ENCODE results near the gene FAM47E.
A peak's percentile ranks its signal among the peaks of the same experiment; 100 is the strongest.

The FAM47E gene, protein sequence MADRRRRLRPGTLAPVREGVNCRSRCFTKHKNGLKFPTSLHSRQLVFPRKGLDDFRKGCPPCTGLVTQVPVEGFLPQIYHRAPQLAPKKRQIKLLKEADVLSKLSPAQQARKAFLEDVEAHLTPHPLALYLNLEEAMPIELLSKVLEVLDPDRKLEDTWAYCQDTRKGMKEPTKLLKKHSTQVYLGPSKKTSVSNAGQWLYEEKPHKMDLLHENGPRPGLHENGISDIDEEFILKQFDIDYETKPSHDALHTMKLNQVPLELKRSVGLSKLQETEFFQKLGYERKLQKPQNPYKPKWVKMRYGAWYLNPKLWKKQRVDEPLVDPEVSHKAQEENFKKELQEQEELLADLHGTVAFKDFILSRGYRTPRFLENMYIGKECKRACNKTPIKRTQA

DNA sequence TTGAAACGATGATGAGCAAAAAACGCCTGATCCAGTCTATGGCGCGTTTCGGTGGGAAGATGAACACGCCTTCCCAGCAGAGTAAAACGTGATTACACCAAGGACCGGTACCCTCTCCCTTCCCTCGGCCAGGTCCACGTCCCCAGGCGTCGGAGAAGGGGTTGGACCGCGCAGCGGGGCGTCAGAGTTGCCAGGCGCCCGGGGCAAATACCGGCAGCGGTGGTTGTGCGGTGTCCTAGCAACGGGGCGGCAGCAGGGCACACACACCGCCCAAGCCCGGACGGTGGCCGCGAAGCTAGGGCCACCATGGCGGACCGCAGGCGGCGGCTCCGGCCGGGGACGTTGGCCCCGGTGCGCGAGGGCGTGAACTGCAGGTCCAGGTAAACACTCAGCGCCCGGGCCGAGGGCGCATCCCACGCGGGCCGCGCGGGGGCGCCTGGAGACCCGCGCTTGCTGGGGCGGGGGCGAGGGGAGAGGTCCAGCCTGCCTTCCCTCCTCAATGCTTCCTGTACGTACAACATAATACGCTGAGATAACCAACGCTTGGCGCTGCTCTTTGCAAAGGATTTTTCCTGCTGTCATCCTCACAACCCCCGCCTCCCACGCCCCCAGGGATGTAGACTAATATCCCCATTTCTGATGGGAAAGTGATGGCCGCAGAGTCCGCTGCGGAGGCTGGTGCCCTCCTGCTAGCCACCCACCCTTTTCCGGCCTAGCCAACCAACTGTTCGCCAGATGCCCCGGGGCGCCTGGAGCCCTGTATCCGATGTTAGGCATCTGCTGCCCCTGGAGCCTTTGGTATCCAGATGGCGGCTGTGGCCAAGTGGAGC, at the start of gene FAM47E:
Gene FAM47E (plus strand): TSS at position 281 of the 830 bp plus-strand sequence. CDS start 26 bp downstream, at position 307.
- peak in 1 of 2 donors; percentile 0 for DNase-seq (ENCODE audit: low read depth in 2 of 2, low spot score in 1 of 2)

DNA sequence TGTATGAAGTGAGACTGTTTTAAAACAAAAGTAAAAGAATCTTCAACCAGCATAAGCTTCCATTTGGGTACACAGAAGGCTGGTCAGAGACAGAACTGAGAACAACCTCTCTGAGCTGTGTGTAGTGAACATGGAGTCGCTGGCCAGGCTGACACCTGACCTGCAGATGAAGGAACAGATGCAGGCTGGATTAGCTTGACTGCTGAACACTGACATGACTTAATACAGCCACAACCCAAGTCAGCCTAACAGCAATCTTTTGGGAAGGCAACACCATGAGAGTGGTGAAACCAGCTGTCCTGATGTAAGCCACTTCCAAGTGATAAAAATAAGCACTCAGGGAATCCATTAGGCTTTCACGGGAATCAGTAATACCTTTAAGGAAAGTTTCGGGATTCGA, 48.0 kb upstream of the FAM47E start:
- no peak for DNase-seq (ENCODE audit: low read depth in 2 of 2, low spot score in 1 of 2)

DNA sequence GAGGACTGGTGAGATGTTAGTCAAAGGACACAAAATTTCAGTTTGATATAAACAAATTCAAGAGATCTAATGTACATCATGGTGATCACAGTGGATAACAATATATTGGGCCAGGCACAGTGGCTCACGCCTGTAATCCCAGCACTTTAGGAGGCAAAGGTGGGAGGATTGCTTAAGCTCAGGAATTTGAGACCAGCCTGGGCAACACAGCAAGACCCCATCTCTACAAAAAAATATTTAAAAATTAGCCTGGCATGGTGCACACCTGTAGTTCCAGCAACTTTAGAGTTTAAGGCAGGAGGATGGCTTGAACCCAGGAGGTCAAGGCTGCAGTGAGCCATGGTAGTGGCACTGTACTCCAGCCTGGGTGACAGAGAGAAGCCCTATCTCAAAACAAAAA, 46.6 kb upstream of the FAM47E start:
- no peak for DNase-seq (ENCODE audit: low read depth in 2 of 2, low spot score in 1 of 2)

DNA sequence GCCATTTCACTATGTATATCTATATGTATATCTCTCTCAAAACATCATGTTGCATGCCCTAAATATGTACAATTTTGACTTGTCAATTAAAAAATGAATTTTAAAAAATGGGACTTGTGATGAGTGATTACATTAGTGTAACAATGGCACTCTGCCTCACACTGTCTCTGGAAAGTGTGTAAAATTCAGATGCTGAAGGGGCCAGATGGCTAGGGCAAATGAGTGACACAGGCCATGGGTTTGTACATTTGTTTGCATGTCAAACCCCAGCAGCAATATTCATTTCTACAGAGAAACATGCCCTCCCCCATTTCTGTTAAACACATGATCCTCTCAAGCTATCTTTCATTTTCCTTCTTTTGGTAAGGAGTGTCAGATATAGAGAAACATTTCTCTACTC, 46.0 kb upstream of the FAM47E start:
- DNase-seq (ENCODE audit: low read depth in 2 of 2, low spot score in 1 of 2): no peak

DNA sequence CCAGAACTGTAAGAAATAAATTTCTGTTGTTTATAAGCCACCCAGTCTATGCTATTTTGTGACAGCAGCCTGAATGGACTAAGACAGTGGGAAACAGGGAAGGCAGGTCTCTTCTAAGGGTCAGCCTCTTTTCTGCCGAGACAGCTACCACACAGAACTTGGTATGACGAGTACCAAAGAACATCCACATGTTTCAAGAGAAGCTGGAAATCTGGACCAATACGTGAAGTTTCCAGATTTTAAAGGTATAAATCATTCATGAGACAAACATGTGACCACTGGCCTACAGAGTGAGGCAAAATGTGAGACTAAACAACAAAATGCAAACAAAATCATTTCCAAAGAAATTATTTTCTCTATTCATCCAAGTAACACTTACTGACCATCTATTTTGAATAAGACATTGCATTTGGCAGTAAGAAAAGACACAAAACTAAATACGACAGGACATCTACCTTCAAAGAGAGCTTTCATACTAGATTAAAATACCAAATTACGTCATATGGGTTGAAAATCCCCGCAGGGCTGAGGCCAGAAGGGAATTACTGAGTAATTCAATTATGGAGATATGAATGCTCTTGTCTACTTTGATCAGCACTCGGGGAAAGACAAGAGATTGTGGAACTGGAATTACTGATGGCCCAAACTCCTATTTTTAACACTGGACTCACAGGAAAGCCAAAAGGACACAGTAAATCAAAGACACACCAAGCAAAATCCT, 45.1 kb upstream of the FAM47E start:
- no peak for DNase-seq (ENCODE audit: low read depth in 2 of 2, low spot score in 1 of 2)

DNA sequence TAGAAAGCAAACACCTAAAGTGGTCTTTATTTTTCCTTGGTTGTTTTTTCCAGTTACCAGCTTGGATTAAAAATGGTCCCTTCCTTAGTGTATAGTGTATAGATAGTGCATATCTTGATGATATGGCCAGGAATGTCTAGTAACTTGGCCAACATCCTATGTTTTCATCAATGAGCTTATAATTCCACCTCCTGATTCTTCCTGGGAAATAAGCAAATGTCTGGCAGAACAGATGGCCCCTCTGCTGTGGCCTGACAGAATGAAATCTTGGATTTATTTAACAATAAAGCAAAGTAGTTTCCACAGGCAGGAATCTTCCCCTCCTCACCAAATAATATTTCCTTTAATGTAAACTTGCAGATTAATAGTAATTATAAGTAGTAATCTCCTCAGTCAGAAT, 44.0 kb upstream of the FAM47E start:
- DNase-seq (ENCODE audit: low read depth in 2 of 2, low spot score in 1 of 2): no peak

DNA sequence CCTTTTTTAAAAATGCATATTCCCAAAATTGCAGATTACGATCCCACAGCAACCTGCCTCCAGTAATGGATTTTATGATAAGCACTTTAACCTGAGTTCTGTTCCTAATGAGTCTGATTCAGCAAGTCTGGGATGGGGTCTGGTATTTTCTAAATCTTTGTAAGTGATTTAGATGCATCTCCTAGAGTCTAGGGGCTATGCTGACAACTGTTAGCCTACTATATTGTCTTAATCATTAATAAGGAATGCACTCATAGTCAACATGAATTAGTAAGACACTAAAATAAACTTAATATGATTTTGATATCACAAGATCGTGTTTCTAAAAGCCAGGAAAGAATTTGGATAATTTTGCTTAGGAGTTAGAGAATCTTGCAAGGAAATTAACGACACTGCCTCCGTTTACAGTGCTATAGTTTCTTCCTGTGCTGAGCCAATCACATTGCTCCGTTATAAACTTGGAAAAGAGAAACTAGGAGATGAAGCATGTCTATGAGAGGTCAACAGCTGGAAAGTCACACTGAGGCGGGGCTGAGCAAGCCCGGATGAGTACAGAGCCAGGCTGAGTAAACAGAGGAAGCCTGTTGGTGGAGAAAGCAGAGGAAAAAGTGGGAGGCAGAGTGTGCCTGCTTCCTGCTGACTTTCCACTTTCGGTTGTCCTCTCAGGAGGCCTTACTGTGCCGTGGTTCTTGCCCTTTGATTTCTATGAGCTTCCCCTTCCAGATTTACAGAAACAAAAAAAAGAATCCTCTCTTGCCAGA, 43.3 kb upstream of the FAM47E start:
- DNase-seq (ENCODE audit: low read depth in 2 of 2, low spot score in 1 of 2): no peak

DNA sequence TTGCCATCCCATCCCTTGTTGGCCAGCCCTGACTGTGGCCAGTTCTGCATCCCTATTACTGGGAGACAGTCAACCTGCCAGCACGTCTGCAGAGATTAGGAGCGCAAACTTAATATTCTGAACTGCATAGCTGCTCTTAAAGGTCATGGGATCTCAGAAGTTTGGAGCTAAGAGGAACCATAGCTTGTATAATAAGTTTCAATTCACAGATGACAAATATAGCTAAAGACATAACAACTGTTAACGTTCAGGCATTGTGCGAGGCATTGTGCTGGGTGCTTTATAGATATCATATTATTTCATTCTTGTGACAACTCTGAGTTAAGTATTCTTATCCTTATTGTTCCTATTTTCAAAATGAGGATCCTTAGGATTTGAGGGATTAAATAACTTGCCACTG, 41.6 kb upstream of the FAM47E start:
- no peak for DNase-seq (ENCODE audit: low read depth in 2 of 2, low spot score in 1 of 2)

DNA sequence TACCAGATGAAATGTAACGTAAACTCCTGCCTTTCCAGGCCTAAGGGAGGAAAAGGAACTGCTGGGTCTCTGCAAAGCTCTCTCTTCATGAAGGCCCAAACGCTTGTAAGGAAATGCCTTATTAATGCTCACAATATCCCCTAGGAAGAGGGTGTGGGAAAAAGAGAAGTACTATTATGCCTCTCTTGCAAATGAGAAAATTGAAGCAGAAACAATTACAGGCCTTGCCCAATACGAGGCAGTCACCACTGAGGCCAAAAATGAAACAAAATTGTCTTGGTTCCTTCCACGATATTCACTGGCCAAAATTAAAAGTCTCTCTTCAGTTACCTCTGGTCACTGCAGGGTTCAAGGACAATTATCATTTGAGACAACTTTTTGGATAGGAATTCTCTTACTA, 41.1 kb upstream of the FAM47E start:
- no peak for DNase-seq (ENCODE audit: low read depth in 2 of 2, low spot score in 1 of 2)

DNA sequence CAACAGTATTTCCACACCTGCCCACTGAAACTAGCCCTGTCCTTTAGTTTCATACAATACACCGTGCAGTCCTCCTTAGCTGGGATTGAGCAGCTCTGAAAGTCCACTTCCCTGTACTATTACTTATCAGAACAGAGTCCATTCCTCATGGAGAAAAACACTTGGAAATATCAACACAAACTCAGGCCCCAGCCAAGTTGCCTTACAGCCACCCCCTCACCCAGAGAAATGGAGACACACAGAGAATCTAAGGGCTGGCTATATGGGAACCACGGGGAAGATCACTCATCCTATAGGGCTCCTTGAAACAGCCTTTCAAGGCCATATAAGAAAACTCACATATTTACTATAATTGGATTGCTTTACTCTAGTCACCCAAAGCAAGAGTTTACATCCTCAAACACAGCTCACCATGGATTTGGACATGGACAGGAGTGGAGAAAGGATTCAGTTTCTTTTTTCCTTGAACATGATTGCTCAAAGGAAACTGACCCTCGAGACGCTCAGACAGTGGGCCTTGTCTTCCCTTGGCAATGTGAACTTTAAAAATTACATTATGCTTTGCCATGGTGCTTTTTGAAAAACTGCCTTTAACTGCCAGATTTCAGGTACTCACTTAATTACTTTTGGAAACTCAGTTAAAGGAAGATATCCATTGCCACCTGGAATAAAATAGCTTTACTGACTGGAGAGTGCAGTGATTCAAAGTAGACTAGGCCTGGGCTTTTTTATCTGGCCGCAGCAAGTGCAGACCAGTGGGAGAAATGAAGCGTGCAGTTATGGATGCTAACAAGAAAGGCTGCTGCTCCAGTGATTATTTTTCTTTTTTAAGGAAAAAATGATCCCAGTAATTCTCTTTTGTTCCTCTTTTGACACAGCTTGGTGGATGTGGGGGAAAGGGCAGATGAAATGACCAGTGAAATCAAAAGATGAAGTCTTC, 39.5 kb upstream of the FAM47E start:
- no peak for DNase-seq (ENCODE audit: low read depth in 2 of 2, low spot score in 1 of 2)

DNA sequence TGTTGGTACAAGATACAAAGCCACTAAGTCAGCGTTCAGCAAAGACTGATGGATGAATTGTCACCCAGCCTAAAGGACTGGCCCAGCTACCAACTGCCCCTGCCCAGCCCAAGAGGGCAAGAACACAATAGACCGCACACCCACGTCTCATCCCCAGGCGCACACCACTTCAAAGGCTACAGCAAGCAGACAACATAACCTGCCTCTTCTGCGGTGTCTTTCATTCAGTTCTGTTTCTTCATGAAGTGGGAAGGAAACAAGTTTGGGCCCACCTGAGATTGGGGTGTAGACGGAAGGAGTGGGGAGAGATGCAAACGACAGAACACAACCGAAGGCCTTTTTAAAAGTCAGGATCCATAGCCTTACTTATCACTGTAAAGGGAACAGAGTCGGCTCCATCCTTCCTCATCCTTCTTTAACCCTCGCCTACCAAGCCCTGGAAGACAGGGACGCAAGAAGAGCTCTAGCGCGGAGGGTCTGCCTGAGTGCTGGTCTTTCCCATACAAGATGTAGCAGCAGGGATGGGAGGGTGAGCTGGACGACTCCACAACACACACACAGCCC, 38.6 kb upstream of the FAM47E start:
- no peak for DNase-seq (ENCODE audit: low read depth in 2 of 2, low spot score in 1 of 2)

DNA sequence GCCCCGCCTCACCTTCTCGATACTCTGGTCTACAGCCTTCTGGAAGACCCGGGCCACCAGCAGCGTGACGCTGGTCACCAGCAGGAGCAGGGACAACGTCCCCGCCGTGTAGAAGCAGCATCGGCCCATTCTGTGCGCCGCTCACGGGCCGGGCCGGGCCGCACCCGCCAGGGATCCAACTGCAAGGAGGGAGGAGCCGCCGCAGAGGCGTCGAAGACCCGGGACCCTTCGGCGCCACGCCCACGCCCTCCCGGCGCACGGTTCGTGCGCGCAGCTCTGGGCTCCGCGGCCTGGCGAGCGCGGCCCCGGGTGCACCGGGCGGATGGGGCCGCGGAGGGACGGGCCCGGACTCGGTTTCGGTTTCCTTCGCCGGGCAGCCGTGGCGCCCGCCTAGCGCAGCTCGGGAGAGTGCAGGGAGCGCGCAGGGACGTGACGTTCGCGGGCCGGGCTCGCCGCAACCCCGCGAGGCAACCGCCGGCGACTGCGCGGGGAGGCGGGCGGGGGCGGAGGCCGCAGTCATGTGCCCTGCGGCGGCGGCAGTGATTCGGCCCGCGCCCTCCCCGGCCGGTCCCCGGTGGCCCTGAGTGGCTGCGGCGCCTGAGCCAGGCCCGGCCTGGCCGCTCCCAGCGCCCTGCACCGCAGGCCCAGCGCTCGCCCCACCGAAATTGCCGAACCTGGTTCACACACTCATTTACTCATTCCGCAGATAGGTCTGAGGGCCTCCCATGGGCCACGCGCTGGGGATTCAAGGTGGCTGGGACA, 37.9 kb upstream of the FAM47E start, which contains the start of gene SCARB2:
Gene SCARB2 (minus strand): TSS at position 410 of the 762 bp plus-strand sequence. CDS start 281 bp downstream, at position 129.
- DNase-seq (ENCODE audit: low read depth in 2 of 2, low spot score in 1 of 2): peak; percentile 31 to 39

DNA sequence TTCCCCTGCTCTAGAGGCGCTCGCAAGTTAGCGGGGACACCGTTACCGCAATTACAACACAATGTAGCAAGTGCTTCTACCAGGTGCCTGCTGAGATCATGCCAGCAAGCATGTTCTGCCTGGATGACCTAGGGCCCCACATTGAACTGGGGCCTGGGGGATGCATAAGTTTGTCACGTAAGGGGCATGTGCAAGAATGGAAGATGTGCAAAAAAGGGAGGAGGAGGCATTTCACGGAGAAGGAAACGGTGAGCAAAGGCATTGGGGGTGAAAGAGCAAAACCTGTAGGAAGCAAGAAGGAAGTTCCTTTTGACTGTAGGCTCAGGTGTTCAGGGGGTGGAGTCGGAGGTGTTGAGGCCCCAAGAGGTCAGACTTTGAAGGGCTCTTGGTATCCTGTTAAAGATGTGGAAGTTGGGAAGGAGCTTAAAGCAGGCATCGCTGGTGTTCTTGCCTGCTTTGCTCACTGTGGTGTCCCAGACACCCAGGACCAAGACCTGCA, 37.3 kb upstream of the FAM47E start:
- peak in 1 of 2 donors; percentile 22 for DNase-seq (ENCODE audit: low read depth in 2 of 2, low spot score in 1 of 2)

DNA sequence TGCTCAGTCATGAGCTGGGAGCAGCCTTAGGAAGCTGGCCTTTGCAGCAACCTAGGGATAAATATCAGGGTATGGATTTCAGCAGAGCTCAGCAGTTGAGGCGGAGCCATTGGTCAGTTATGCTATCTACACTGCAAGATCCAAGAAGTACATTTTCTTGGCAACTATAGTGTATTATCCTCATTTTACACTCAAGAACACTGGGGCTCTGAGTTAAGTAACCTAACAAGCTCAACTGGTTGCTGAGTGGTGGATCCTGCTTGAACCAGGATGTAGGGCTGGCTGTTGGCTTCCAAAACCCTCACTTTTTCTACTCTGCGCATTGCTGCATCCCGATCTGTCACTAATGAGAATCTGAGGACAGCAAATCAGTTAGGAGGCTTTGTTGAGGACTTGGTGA, 36.4 kb upstream of the FAM47E start:
- no peak for DNase-seq (ENCODE audit: low read depth in 2 of 2, low spot score in 1 of 2)

DNA sequence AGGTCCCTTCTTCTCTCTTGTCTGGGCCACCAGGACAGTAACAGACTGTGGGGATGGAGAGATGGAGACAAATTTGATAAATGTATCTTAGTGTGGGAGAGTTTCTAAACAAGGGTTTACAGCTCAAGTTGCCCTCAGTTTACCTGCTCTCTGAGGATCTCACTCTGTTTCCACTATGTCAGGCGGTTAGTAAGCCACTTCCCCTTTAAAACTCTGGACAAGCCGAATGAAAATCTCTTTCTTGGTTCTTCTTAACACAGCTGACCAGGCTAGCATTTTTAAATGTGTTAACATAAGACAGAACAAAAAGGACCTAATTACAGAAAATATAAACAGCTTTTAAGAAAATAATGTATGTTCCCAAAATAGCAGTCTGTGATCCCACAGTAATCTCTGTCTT, 35.0 kb upstream of the FAM47E start:
- DNase-seq (ENCODE audit: low read depth in 2 of 2, low spot score in 1 of 2): no peak

DNA sequence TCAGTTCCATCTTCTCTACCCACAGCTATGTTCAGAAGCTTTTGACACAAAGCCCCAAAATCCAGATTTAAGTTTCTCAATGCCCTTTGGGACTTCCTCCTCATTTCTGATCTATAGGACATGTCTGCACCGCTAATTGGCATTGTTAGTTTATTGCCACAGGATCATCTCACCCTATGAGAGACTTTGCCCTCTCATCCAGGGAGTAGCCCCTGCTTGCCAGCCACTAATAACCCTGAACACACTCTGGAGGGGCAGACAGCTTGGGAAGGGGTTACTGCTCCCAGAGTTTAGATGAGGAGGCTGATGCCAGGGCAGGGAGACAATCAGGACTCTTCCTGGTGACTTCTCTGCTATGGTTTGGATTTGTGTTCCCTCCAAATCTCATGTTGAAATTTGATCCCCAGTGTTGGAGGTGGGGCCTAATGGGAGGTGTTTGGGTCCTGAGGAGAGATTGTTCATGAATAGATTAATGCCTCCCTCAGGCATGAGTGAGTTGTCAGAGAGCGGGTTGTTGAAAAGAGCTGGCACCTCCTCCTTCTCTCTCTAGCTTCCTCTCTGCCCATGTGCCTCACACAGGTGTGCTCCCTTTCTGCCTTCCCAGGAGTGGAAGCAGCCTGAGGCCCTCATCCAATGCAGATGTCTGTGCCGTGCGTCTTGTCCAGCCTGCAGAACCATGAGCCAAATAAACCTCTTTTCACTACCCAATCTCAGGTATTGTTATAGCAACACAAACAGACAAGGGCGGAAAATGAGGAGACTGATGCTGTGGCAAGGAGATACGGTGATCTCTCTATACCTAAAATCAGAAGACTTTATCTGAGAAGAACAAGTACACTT, 34.3 kb upstream of the FAM47E start:
- no peak for DNase-seq (ENCODE audit: low read depth in 2 of 2, low spot score in 1 of 2)

DNA sequence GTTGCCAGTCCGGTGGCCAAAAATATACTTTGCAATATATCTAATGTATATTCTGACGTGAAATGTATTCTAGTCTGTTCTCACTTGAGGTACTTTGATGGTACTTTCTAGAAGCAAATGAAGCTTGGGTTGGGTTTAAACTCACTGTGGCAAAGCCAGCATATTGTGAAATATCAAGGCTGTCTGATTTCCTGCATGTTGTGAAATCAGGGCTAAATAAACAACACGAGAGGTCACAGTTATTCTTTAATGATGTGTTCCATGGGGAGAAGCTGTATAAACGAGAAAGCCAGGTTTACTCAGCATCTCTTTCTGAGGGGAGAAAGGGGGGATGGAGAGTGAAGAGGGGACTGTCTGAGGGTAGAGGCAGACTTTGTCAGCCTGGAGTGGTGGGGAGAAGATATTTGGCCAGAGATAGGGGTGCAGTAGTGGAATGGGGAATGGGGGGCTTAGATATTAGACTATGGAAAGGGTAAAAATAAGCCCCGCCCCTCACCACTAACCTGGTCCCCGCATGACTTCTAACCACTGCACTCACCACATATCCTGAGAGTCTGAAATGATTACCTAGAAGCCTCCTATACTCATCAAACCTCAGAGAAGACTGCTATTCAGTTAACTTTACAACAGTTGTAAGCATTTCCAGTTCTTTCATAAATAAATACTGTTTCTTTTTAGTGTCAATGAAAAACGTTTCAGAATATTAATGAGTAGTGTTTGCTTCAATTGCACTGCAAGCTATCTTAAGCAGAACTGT, 32.0 kb upstream of the FAM47E start:
- no peak for DNase-seq (ENCODE audit: low read depth in 2 of 2, low spot score in 1 of 2)
